K562 (cell line): ENCODE data around the gene CSTF1. TPM values are rescaled to one million over a fixed set of nuclear protein-coding genes. Genes with fewer than 3 reads are reported as not detected.

Experiments
- ATF1 ChIP-seq, 2 experiments: fragments of 450-650 bp in 1 of 2; IDR thresholded peaks; 2 replicates each; pipeline ENCODE4 v1.6.1; 2016; ENCODE audit warnings: missing compliant biosample characterization in 1 of 2, missing genetic modification characterization in 1 of 2
- CBFA2T3 ChIP-seq: fragments of 450-650 bp; IDR thresholded peaks from 2 replicates; pipeline ENCODE4 v1.6.1; 2017
- CTCFL ChIP-seq: IDR thresholded peaks from 2 replicates; pipeline ENCODE4 v1.6.1; 2011; ENCODE audit warnings: borderline replicate concordance, low read depth, mild to moderate bottlenecking, moderate library complexity, low read length; ENCODE audit not compliant: insufficient read depth, poor library complexity, severe bottlenecking
- HDAC3 ChIP-seq: fragments of 450-650 bp; IDR thresholded peaks from 2 replicates; pipeline ENCODE4 v1.6.1; 2018; ENCODE audit warnings: borderline replicate concordance, mild to moderate bottlenecking, moderate library complexity; ENCODE audit not compliant: partially characterized antibody
- HMG20B ChIP-seq: fragments of 250-450 bp; sonication (Bioruptor Pico); IDR thresholded peaks from 2 replicates; pipeline ENCODE4 v1.5.0; 2021; ENCODE audit warnings: mild to moderate bottlenecking
- HSF4 ChIP-seq: fragments of 250-450 bp; sonication (Bioruptor Pico); IDR thresholded peaks from 2 replicates; pipeline ENCODE4 v2.1.2; 2022; ENCODE audit warnings: mild to moderate bottlenecking, moderate library complexity, borderline replicate concordance
- KAT7 ChIP-seq: sonication (generic); formaldehyde crosslinking; IDR thresholded peaks from 2 replicates; pipeline ENCODE4 v1.8.0; 2022; ENCODE audit warnings: missing genetic modification reagents, mild to moderate bottlenecking, borderline replicate concordance
- NCOA1 ChIP-seq: fragments of 450-650 bp; IDR thresholded peaks from 2 replicates; pipeline ENCODE4 v1.6.1; 2016; ENCODE audit warnings: low read depth
- NFIC ChIP-seq: fragments of 450-650 bp; IDR thresholded peaks from 2 replicates; pipeline ENCODE4 v1.6.1; 2017; ENCODE audit warnings: mild to moderate bottlenecking, inconsistent platforms
- PRDM10 ChIP-seq: fragments of 450-650 bp; IDR thresholded peaks from 2 replicates; pipeline ENCODE4 v1.6.1; 2018; ENCODE audit not compliant: partially characterized antibody
- RCOR1 ChIP-seq, 2 experiments: IDR thresholded peaks; 2 replicates each; pipeline ENCODE4 v1.6.1; 2012; ENCODE audit warnings: low read depth in 2 of 2, low read length in 2 of 2, borderline replicate concordance in 1 of 2, improper control_type of control experiment in 1 of 2
- TAF15 ChIP-seq: fragments of 200-400 bp; formaldehyde crosslinking; IDR thresholded peaks from 2 replicates; pipeline ENCODE4 v1.6.1; 2017; ENCODE audit warnings: mild to moderate bottlenecking, low read depth, low read length, moderate library complexity
- XRCC3 ChIP-seq: fragments of 450-650 bp; IDR thresholded peaks from 2 replicates; pipeline ENCODE4 v1.6.1; 2017; ENCODE audit warnings: mild to moderate bottlenecking, moderate library complexity
- ZFP36 ChIP-seq: fragments of 150-350 bp; IDR thresholded peaks from 2 replicates; pipeline ENCODE4 v1.6.1; 2018; ENCODE audit warnings: low read length, low read depth; ENCODE audit not compliant: partially characterized antibody
- ZNF121 ChIP-seq: sonication (generic); formaldehyde crosslinking; conservative IDR thresholded peaks from 2 replicates; pipeline ENCODE4 v1.8.0; 2022; ENCODE audit warnings: missing genetic modification reagents
- ZNF347 ChIP-seq: fragments of 450-650 bp; formaldehyde crosslinking; IDR thresholded peaks from 2 replicates; pipeline ENCODE4 v1.4.0; 2020; ENCODE audit warnings: low read depth, mild to moderate bottlenecking, moderate library complexity
- polyA plus RNA-seq, 8 experiments: library from polyadenylated mRNA; depleted of rRNA in 4 of 8; stranded (reverse) in 5 of 8; unstranded in 3 of 8; fragments of >200 nt; fragmentation: Nextera tagmentation in 2 of 8; fragmentation: Illumina TruSeq in 1 of 8; extraction: Ambion mirVana in 2 of 8; extraction: Trizol in 1 of 8; gene quantifications; 2 replicates each; pipeline versions ENCODE4 v1.2.1 to v1.2.3, GENCODE V29; 2011 to 2014; ENCODE audit warnings: inconsistent platforms in 1 of 8, missing spikeins in 1 of 8
- total RNA-seq, 7 experiments: library from RNA; depleted of rRNA in 6 of 7; stranded (reverse); fragments of >200 nt in 6 of 7; fragmentation: Illumina TruSeq in 2 of 7; extraction: Trizol in 2 of 7; gene quantifications; 2 replicates each; pipeline versions ENCODE4 v1.2.1 to v1.2.3, GENCODE V29; 2011 to 2021; ENCODE audit warnings: low replicate concordance in 1 of 7
- TF ChIP-seq, protein P1 (sequence below): fragments of 250-450 bp; sonication (Bioruptor Pico); IDR thresholded peaks from 2 replicates; pipeline ENCODE4 v1.4.0; 2020; ENCODE audit warnings: mild to moderate bottlenecking, moderate library complexity
- TF ChIP-seq, protein P2 (sequence below): fragments of 250-450 bp; sonication (Bioruptor Pico); IDR thresholded peaks from 2 replicates; pipeline ENCODE4 v1.4.0; 2020; ENCODE audit warnings: mild to moderate bottlenecking

The CSTF1 gene
- total and polyA plus RNA-seq, 9 of the 15 experiments (the other 6 are each of a cell fraction or from before 2014, with no cell fraction given): 30.8 to 110 (median 53.4) TPM

- TF ChIP-seq TAF15 (no peak), RCOR1 (IDR thresholded peaks at IDR 0.05; ENCODE audit: borderline replicate concordance in 1 of 2, low read depth in 2 of 2, low read length in 2 of 2) (peak; percentile 23 to 87; a peak in 3 of 4 replicates), CTCFL (no peak), NFIC (no peak), KAT7 (CRISPR knock-in tag) (no peak), ZNF347 (CRISPR knock-in tag) (no peak), HSF4 (no peak), XRCC3 (no peak), CBFA2T3 (peak; percentile 63), ZFP36 (no peak), HDAC3 (no peak), HMG20B (CRISPR knock-in tag) (no peak), ATF1 (CRISPR knock-in tag; IDR thresholded peaks at IDR 0.05) (no peak), ATF1 (tag; IDR thresholded peaks at IDR 0.05) (peak; percentile 79), NCOA1 (0 out of 2 replicates have a peak, but pooled peaks have one; percentile 26), PRDM10 (no peak), ZNF121 (CRISPR knock-in tag) (no peak)
- TF ChIP-seq, protein P1, sequence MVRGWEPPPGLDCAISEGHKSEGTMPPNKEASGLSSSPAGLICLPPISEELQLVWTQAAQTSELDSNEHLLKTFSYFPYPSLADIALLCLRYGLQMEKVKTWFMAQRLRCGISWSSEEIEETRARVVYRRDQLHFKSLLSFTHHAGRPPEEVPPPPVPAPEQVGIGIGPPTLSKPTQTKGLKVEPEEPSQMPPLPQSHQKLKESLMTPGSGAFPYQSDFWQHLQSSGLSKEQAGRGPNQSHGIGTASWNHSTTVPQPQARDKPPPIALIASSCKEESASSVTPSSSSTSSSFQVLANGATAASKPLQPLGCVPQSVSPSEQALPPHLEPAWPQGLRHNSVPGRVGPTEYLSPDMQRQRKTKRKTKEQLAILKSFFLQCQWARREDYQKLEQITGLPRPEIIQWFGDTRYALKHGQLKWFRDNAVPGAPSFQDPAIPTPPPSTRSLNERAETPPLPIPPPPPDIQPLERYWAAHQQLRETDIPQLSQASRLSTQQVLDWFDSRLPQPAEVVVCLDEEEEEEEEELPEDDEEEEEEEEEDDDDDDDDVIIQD: no peak
- TF ChIP-seq, protein P2, sequence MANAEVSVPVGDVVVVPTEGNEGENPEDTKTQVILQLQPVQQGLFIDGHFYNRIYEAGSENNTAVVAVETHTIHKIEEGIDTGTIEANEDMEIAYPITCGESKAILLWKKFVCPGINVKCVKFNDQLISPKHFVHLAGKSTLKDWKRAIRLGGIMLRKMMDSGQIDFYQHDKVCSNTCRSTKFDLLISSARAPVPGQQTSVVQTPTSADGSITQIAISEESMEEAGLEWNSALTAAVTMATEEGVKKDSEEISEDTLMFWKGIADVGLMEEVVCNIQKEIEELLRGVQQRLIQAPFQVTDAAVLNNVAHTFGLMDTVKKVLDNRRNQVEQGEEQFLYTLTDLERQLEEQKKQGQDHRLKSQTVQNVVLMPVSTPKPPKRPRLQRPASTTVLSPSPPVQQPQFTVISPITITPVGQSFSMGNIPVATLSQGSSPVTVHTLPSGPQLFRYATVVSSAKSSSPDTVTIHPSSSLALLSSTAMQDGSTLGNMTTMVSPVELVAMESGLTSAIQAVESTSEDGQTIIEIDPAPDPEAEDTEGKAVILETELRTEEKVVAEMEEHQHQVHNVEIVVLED: no peak
Observed at GRCh38 chr20:56414842-56415765, 22.7 kb downstream of the CSTF1 start (continued).
